Measurements from ENCODE around the gene ANKRD62.
"Not testable (repeated sequence)": the region's sequence is repeated elsewhere in the genome, so short reads cannot be mapped to it uniquely, and the experiment has no call there.

ANKRD62 gene

DNA sequence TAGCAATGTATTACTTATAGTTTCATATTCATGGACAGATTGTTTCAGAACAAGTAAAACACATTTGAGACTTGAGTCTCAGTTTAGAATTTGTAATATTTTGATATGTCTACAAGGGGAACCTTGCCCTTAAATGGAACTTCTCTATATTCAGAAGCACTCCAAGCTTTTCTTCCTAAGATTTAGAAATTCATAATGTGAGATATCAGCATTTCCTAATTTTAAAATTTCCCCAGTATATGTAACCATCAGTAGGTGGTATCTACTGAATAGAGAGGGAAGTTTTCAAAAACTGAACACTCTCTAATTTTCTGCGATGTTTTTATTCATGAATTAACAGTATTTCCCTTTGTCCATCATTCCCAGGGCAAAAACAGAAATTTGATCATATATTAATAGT lies 7.6 kb downstream of the ANKRD62 start:
- DNase-seq: no peak

DNA sequence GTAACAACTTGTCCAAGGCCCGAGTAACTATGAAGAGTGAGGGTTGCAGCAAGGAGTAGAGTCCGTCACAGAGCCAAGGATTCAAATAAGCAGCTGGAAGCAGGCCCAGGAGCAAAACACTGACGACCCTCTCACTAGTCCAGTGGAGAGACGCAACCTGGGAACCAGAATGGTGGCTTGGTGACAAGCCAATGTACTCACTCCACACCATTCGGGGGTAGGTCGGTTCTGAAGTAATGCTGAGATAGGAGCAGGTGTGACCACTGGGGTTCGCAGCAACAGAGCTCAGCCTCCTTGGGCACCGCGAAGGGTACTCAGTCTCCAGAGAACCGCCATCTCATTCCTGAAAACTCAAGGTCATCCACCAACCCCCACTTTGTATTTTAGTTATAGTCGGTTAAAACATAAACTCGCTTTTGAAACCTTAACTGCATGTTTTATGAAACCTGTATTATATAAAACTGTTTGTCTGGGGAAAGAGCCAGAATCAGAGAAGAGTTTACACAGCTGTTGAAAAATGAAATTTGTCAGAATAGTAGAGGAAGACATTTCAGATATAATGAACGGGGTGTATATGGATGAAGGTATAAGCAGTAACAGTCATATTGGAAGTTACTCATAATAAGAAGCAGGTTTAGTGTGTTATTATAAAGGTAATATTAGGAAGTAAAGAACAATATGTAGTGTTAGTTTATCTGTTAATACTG lies 8.6 kb downstream of the ANKRD62 start:
- DNase-seq: no peak

DNA sequence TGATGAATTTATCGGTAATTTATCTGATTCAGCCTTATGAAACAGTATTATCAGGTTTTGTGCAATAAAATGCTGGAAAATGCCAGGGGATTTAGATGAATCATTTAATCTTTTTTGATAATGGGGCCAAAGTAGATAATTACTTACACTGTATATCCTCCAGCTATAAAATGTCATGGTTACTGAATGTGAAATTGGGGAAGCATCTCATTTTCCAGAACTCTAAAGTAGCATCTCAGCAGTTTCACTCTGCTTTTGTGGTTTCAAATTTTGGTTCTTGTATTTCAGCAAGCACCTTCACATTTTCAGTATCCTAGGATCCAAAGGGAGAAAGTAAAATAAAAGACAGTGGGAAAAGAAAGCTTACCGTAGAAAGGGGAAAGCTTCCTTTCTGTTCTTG lies 12.8 kb downstream of the ANKRD62 start:
- DNase-seq: no peak

DNA sequence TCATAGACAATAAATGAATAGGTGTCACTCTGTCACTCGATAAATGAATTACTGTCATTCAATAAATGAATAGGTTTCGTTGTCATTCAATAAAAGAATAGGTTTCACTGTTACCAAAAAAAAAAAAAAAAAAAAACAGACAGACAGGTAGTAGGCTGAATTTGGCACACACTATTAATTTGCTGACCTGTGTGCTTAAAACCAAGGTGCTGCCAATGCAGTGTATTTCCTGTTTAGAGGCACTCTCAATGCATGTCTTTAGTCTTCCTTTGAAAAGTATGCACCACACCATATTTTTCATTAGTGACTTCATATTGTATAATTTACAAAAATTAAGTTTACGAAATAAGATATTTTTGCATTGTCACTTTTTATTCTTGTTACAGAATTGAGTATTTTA lies 16.2 kb downstream of the ANKRD62 start:
- no peak for DNase-seq

DNA sequence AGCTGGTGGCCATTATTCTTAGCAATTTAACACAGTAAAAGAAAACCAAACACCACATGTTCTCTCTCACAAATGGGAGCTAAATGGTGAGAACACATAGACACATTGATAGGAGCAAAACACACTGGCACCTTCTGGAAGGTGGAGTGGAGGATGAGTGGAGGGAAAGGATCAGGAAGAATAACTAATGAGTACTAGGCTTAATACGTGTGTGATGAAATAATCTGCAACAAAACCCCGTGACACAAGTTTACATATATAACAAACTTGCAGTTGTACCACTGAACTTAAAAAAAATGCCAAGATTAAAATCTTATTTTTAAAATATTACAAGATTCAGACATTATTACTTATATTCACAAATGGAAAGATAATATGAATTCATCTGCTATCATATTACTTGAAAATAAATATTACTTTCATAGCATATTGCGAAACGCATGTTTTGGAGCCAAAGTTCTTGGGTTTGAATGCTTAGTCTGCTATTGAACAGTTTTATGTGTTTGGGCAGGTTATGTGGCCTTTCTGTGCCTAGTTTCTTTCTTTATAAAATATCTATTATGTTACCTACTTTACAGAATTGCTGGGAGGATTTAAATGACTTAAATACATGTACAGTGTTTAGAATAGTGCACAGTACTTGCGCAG lies 20.5 kb downstream of the ANKRD62 start:
- DNase-seq: no peak

DNA sequence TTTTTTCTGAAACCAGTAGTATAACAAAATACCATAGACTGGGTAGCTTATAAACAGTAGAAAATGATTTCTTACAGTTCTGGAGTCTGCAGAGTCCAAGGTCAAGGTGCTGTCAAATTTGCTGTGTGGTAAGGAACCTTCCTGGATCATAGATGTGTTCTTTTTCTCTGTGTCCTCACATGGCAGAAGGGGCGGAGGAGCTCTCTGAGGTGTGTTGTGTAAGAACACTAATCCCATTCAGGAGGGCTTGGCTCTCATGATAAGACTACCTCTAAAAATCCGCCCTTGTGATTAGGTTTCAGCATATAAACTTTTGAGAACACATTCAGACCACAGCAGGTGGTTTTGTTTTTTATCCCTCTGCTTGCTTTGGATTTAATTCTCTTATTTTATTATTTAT lies 25.7 kb downstream of the ANKRD62 start:
- no peak for DNase-seq

DNA sequence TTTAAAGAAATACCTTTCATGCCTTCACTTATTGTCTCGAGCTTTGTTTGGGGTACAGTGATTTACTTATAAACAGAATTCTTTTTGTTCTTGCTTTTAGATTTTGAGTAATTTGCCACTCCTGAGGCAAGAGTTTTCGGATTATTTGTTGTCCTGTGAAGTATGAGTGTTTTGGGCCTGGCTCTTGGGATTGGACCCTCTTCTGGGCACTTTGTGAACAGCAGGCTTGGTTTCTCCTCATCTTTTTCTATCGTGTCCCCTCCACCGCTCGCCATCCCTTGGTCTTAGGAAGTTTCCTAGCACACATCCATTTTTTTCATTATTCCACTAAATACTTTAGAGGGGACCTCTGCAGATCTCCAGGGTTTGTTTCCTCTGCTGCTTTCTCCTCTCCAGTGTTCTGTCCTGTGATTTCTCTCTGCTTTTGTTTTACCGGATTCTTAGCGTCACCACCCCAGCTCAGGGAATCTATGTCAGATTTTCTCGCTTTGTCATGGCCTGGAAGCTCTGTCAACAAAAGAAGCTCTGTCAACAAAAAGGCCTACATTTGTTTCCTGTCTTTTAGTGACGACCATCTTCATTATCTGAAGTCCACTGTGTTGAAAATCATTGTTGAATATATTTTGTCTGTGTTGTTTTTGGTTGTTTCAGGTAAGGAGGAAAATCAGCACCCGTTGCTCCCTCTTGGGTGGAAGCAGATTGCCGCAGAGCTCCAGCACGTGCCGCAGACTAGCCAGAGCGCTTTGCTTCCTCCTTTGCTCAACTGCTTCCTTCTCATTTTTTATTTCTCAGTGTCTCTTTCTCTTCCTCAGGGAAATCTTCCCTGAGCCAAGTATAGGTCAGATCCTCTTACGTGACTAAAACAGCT lies 27.8 kb downstream of the ANKRD62 start:
- no peak for DNase-seq

DNA sequence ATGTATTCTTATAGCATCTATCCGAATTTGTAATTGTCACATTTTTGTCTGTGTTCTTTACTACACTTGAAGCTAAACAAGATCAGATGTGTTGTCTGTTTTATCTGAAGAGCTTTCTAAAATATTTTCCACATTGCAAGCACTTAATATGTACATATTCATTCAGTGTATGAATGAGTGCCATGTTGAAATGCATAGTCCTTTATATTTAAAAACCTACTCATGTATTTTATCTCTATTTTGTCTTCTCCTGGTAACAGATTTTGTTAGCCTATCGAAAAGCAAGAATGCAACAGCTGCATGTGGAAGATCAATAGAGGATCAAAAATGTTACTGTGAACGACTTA lies 28.4 kb downstream of the ANKRD62 start:
- DNase-seq: not testable (repeated sequence)

DNA sequence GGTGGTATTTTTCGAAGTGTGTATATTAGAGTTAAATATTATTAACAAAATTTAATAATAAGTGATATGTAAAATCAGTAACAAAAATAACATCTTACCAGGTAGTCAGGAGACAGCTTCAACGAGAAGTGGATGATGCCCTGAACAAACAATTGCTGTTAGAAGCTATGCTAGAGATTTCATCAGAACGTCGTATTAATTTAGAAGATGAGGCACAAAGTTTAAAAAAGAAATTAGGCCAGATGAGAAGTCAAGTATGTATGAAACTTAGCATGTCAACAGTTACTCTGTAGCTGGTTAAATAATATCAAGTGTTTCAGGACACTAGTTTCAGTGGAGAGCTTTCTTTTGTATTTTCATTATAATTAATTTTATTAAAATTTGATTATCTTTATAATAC lies 34.0 kb downstream of the ANKRD62 start:
- DNase-seq: not testable (repeated sequence)

DNA sequence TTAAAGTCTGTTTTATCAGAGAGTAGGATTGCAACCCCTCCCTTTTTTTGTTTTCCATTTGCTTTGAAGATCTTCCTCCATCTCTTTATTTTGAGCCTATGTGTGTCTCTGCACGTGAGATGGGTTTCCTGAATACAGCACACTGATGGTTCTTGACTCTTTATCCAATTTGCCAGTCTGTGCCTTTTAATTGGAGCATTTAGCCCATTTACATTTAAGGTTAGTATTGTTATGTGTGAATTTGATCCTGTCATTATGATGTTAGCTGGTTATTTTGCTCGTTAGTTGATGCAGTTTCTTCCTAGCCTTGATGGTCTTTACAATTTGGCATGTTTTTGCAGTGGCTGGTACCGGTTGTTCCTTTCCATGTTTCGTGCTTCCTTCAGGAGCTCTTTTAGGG lies 45.2 kb downstream of the ANKRD62 start:
- not testable (repeated sequence) for DNase-seq

DNA sequence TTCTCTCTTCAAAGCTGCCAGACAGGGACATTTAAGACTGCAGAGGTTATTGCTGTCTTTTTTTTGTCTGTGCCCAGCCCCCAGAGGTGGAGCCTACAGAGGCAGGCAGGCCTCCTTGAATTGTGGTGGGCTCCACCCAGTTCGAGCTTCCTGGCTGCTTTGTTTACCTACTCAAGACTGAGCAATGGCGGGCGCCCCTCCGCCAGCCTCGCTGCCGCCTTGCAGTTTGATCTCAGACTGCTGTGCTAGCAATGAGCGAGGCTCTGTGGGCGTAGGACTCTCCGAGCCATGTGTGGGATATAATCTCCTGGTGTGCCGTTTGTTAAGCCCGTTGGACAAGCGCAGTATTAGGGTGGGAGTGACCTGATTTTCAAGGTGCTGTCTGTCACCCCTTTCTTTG lies 47.2 kb downstream of the ANKRD62 start:
- not testable (repeated sequence) for DNase-seq

DNA sequence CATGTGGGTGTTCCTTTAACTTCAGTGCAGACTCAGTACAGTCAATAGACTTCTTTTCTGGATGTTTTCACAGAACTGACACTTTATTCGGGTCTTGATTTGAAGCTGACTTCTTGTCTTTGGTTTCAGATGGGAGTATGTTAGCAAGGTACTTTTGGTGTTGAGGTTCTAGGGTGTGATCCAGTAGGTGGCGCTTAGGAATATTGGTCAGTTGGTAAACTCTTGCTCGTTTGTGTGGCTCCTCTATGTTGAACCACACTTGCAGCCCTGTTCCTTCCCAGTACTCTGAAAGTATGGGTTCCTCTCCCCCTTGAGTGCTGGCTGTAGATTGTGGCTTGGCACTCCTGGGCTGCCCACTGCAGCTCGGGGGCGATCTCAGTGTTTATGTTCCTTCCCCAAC lies 48.1 kb downstream of the ANKRD62 start:
- not testable (repeated sequence) for DNase-seq

DNA sequence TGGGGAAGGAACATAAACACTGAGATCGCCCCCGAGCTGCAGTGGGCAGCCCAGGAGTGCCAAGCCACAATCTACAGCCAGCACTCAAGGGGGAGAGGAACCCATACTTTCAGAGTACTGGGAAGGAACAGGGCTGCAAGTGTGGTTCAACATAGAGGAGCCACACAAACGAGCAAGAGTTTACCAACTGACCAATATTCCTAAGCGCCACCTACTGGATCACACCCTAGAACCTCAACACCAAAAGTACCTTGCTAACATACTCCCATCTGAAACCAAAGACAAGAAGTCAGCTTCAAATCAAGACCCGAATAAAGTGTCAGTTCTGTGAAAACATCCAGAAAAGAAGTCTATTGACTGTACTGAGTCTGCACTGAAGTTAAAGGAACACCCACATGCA lies 55.8 kb downstream of the ANKRD62 start:
- not testable (repeated sequence) for DNase-seq

DNA sequence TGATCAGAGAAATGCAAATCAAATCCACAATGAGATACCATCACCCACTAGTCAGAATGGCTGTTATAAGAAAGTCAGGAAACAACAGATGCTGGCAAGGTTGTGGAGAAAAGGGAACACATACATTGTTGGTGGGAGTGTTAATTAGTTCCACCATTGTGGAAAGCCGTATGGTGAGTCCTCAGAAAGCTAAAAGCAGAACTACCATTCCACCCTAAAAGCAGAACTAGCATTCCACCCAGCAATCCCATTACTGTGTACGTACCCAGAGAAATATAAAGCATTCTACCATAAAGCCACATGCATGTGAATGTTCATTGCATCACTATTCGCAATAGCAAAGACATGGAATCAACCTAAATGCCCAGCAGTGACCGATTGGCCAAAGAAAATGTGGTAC lies 60.7 kb downstream of the ANKRD62 start:
- no peak for DNase-seq

DNA sequence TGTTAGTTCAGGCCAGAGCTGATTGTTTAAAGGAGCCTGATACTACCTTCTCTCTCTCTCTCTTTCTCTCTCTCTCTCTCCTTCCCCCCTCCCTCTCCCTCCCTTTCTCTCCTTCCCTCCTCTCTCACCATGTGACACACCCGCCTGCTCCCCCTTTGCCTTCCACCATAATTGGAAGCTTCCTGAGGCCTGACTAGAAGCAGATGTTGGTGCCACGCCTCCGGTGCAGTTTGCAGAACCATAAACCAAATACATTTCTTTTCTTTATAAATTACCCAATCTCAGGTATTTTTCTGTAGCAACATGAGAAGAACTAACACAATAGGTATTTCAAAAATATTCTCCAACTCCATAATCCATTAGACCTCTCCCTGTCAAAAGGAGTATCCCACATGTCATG lies 62.4 kb downstream of the ANKRD62 start:
- DNase-seq: no peak

DNA sequence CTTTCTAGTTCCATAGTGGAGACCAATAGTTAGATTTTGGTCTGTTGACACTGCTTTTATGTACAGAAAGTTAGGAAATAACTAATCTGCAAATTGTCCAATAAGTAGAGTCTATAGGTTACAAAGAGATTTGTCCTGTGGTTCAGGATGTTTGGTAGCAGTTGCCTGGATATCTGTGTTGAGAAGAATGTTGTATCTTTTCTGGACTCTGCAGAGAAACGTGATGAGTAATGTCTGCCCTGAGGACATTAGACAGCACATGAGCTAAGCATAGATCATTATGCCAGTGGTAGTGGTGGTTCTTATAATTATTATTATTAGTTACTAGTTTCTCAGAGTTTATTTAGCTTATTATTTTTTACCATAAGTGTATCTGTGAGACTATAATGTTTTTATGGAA lies 65.8 kb downstream of the ANKRD62 start:
- no peak for DNase-seq

DNA sequence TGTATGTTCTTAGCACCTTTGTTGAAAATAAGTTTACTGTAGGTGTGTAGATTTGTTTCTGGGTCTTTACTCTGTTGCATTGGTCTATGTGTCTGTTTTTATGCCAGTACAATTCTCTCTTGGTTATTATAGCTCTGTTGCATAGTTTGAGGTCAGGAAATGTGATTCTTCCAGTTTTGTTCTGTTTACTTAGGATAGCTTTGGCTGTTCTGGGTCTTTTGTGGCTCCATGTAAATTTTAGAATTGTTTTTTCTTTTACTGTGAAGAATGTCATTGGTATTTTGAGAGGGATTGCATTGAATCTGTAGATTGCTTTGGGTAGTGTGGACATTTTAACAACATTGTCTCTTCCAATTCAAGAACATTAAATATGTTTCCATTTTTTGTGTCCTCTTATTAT lies 69.1 kb downstream of the ANKRD62 start:
- no peak for DNase-seq

DNA sequence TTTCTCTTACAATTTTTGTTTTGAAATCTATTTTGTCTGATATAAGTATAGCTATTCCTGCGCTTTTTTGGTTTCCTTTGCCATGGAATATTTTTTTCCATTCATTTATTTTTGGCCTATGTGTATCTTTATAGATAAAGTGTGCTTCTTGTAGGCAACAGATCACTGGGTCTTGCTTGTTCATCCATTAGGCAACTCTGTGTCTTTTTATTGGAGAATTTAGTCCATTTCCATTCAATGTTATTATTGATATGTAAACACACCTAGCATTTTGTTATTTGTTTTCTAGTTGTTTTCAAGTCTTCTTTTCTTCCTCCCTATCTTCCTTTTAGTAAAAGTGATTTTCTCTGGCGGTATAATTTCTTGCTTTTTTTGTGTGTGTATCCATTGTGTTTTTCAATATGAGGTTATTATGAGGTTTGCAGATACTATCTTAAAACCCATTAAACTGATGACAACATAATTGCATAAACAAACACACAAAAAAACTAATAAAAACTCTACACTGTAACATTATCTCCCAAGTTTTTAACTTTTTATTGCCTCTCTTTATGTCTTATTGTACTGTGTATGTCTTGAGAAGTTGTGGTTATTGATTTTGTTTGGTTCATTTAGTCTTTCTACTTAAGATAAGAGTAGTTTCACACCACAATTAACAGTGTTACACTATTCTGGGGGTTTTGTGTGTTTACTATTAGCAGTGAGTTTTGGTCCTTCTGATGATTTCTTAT lies 71.6 kb downstream of the ANKRD62 start:
- no peak for DNase-seq

All from bone marrow (tissue), 2 donors.